ENCODE data around the gene SORCS2.

DNA sequence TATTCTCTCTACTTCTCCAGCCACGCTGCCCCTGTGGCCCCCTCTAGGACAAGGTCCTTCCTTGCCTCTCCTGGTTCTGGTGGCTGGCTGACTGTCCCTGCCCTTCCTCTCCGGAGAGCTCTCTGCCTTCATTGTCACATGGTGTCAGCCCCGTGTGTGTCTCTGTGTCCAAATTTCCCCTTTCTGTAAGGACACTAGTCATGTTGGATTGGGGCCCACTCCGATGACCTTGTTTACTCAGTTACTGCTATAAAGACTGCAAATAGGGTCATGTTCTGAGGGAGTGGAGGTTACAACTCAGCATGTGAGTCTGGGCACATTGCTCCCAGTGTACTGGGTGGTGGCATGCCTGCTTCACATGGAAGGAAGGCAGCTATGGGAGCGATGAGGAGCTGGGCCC lies 371.9 kb downstream of the SORCS2 start:
- TF ChIP-seq, protein P1, sequence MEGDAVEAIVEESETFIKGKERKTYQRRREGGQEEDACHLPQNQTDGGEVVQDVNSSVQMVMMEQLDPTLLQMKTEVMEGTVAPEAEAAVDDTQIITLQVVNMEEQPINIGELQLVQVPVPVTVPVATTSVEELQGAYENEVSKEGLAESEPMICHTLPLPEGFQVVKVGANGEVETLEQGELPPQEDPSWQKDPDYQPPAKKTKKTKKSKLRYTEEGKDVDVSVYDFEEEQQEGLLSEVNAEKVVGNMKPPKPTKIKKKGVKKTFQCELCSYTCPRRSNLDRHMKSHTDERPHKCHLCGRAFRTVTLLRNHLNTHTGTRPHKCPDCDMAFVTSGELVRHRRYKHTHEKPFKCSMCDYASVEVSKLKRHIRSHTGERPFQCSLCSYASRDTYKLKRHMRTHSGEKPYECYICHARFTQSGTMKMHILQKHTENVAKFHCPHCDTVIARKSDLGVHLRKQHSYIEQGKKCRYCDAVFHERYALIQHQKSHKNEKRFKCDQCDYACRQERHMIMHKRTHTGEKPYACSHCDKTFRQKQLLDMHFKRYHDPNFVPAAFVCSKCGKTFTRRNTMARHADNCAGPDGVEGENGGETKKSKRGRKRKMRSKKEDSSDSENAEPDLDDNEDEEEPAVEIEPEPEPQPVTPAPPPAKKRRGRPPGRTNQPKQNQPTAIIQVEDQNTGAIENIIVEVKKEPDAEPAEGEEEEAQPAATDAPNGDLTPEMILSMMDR (IDR thresholded peaks at IDR 0.05): no peak
- TF ChIP-seq POLR2A (IDR thresholded peaks at IDR 0.05): no peak

Measured in esophagus squamous epithelium (tissue), 4 donors.